HCT116 (cell line): ENCODE measurements around the gene PRMT2. TPM values are rescaled to one million over a fixed set of nuclear protein-coding genes. Genes with fewer than 3 reads are reported as not detected.

Experiments
- ATAC-seq: fragments of 200-7000 bp; cut with Tn5 transposase; 2 replicates; pipeline ENCODE4 v1.9.1; 2020; ENCODE audit warnings: mild to moderate bottlenecking, moderate library complexity
- BruUV-seq: library from RNA; stranded (reverse); fragments of 400-500 nt; replicated peaks from 2 replicates; lab custom pipeline; 2021; lab: Mats Ljungman, UMichigan
- CTCF ChIA-PET: fragments of 300-600 bp; sonication (Branson Sonifier 250); formaldehyde crosslinking; loops from one replicate; lab custom pipeline; 2021; ENCODE audit warnings: antibody characterized with exemption; lab: Charles Lee
- POLR2A ChIA-PET: fragments of 300-600, 350-600 bp; sonication (Branson Sonifier 250); formaldehyde crosslinking; loops from one replicate; lab custom pipeline; 2021; ENCODE audit warnings: antibody characterized with exemption; lab: Charles Lee
- RAD21 ChIA-PET, 2 experiments: fragments of 300-600 bp; sonication (Branson Sonifier 250); formaldehyde crosslinking; loops; one replicate each; lab custom pipeline; 2023; ENCODE audit warnings: low total read pairs in 2 of 2; ENCODE audit not compliant: uncharacterized antibody in 2 of 2, unreplicated experiment in 2 of 2, low non-redundant PET in 1 of 2; lab: Charles Lee
- DNase-seq: peaks from one replicate; pipeline ENCODE4 v3.0.0-alpha.2; 2010; ENCODE audit warnings: low read depth, low spot score
- H2AFZ ChIP-seq: fragments of 200-600 bp; shearing (Covaris generic), sonication (generic); 2 replicates; pipeline ENCODE4 v1.6.1; 2017; ENCODE audit warnings: low read depth, mixed run types, mixed read lengths, antibody characterized with exemption, low read length; ENCODE audit not compliant: poor library complexity, severe bottlenecking
- H3K27ac ChIP-seq: 2 replicates; pipeline ENCODE4 v1.5.1; 2012; ENCODE audit warnings: low read depth, low read length
- H3K27me3 ChIP-seq: fragments of 200-600 bp; sonication (generic); 2 replicates; pipeline ENCODE4 v1.6.1; 2016; ENCODE audit warnings: mixed run types, low read length, mixed read lengths; ENCODE audit not compliant: insufficient read depth
- H3K36me3 ChIP-seq, 2 experiments: fragments of 200-500 bp in 1 of 2; fragments of 200-600 bp in 1 of 2; sonication (Bioruptor generic) in 1 of 2; sonication (generic) in 1 of 2; 2 replicates each; pipeline versions ENCODE4 v1.5.1 to v1.6.1; 2014 to 2016; ENCODE audit warnings: low read length in 2 of 2, inconsistent platforms in 1 of 2, mixed read lengths in 1 of 2, mixed run types in 1 of 2; ENCODE audit not compliant: insufficient read depth in 2 of 2, control insufficient read depth in 1 of 2
- H3K4me1 ChIP-seq, 2 experiments: fragments of 200-600 bp in 1 of 2; sonication (generic) in 1 of 2; 2 replicates each; pipeline versions ENCODE4 v1.5.1 to v1.6.1; 2012 to 2017; ENCODE audit warnings: low read length in 2 of 2, inconsistent platforms in 1 of 2, mild to moderate bottlenecking in 1 of 2, mixed read lengths in 1 of 2, mixed run types in 1 of 2, moderate library complexity in 1 of 2; ENCODE audit not compliant: insufficient read depth in 2 of 2, control insufficient read depth in 1 of 2
- H3K4me2 ChIP-seq: fragments of 200-600 bp; sonication (generic); 2 replicates; pipeline ENCODE4 v1.6.1; 2017; ENCODE audit warnings: mixed run types, low read length, mixed read lengths
- H3K4me3 ChIP-seq, 2 experiments: fragments of 200-600 bp in 1 of 2; sonication (generic) in 1 of 2; replicated peaks in 1 of 2; 2 replicates each; pipeline ENCODE4 v1.5.1; 2011 to 2016; ENCODE audit warnings: low read length in 2 of 2, control low read depth in 1 of 2, low read depth in 1 of 2, mild to moderate bottlenecking in 1 of 2, mixed read lengths in 1 of 2, mixed run types in 1 of 2
- H3K79me2 ChIP-seq: fragments of 200-600 bp; sonication (generic); 2 replicates; pipeline ENCODE4 v1.6.1; 2017; ENCODE audit warnings: mild to moderate bottlenecking, mixed run types, low read length, moderate library complexity, mixed read lengths; ENCODE audit not compliant: insufficient read depth
- H3K9ac ChIP-seq: fragments of 200-600 bp; sonication (generic); 2 replicates; pipeline ENCODE4 v1.6.1; 2016; ENCODE audit warnings: low read length, mixed read lengths
- H3K9me2 ChIP-seq: fragments of 200-600 bp; sonication (generic), shearing (Covaris generic); 2 replicates; pipeline ENCODE4 v1.6.1; 2017; ENCODE audit warnings: mixed run types, mild to moderate bottlenecking, moderate library complexity; ENCODE audit not compliant: insufficient read depth
- H3K9me3 ChIP-seq, 2 experiments: fragments of 200-500 bp in 1 of 2; fragments of 200-600 bp in 1 of 2; sonication (Bioruptor generic) in 1 of 2; sonication (generic) in 1 of 2; 2 replicates each; pipeline ENCODE4 v1.6.1; 2014 to 2017; ENCODE audit warnings: low read length in 2 of 2, mixed read lengths in 2 of 2, inconsistent platforms in 1 of 2, low read depth in 1 of 2, mild to moderate bottlenecking in 1 of 2, mixed run types in 1 of 2, moderate library complexity in 1 of 2; ENCODE audit not compliant: control insufficient read depth in 1 of 2, insufficient read depth in 1 of 2
- H4K20me1 ChIP-seq: fragments of 200-600 bp; sonication (generic), shearing (Covaris generic); 2 replicates; pipeline ENCODE4 v1.6.1; 2017; ENCODE audit warnings: mixed run types, mild to moderate bottlenecking, moderate library complexity; ENCODE audit not compliant: insufficient read depth
- CBX3 ChIP-seq: IDR thresholded peaks from 2 replicates; pipeline ENCODE4 v1.6.1; 2012; ENCODE audit warnings: low read depth
- EGR1 ChIP-seq: IDR thresholded peaks from 2 replicates; pipeline ENCODE4 v1.6.1; 2012; ENCODE audit warnings: low read depth
- ELF1 ChIP-seq: IDR thresholded peaks from 2 replicates; pipeline ENCODE4 v1.6.1; 2012; ENCODE audit warnings: low read depth, borderline replicate concordance
- EZH2 ChIP-seq: fragments of 200-600 bp; sonication (generic); IDR thresholded peaks from 2 replicates; pipeline ENCODE4 v1.6.1; 2017; ENCODE audit warnings: antibody characterized with exemption, mixed run types
- MAX ChIP-seq: IDR thresholded peaks from 2 replicates; pipeline ENCODE4 v1.6.1; 2012
- POLR2A ChIP-seq: IDR thresholded peaks from 2 replicates; pipeline ENCODE4 v1.7.0; 2011; ENCODE audit warnings: borderline replicate concordance; ENCODE audit not compliant: insufficient read depth, insufficient read length; ENCODE audit errors: extremely low read depth
- POLR2AphosphoS5 ChIP-seq: IDR thresholded peaks from 2 replicates; pipeline ENCODE4 v1.6.1; 2011; ENCODE audit warnings: mild to moderate bottlenecking, low read depth, low read length, moderate library complexity
- SP1 ChIP-seq: IDR thresholded peaks from 2 replicates; pipeline ENCODE4 v1.6.1; 2012; ENCODE audit warnings: low read depth
- YY1 ChIP-seq: IDR thresholded peaks from 2 replicates; pipeline ENCODE4 v1.6.1; 2011; ENCODE audit warnings: low read length, low read depth, moderate library complexity, mild to moderate bottlenecking; ENCODE audit not compliant: insufficient replicate concordance; ENCODE audit errors: extremely low read depth
- intact Hi-C: fragments of 100-400 bp; cut with micrococcal nuclease; formaldehyde crosslinking; loops from 2 replicates; pipeline ENCODE4 v1.10.0; 2022
- total RNA-seq: library from RNA; stranded (reverse); gene quantifications from one replicate; pipeline ENCODE4 v1.2.1, GENCODE V29; 2021; ENCODE audit not compliant: unreplicated experiment
- TF ChIP-seq, protein P1 (sequence below), 3 experiments: fragments of 200-600 bp in 1 of 3; sonication (generic) in 1 of 3; IDR thresholded peaks in 2 of 3; conservative IDR thresholded peaks in 1 of 3; 2 replicates each; pipeline ENCODE4 v1.5.1; 2012 to 2017; ENCODE audit warnings: low read depth in 2 of 3, low read length in 2 of 3, antibody characterized with exemption in 1 of 3, borderline replicate concordance in 1 of 3, control low read depth in 1 of 3, mild to moderate bottlenecking in 1 of 3, mixed read lengths in 1 of 3, mixed run types in 1 of 3, moderate library complexity in 1 of 3; ENCODE audit not compliant: insufficient read depth in 1 of 3

PRMT2 gene
- total RNA-seq, 1 experiment from 2014 or later: 59.1 TPM

DNA sequence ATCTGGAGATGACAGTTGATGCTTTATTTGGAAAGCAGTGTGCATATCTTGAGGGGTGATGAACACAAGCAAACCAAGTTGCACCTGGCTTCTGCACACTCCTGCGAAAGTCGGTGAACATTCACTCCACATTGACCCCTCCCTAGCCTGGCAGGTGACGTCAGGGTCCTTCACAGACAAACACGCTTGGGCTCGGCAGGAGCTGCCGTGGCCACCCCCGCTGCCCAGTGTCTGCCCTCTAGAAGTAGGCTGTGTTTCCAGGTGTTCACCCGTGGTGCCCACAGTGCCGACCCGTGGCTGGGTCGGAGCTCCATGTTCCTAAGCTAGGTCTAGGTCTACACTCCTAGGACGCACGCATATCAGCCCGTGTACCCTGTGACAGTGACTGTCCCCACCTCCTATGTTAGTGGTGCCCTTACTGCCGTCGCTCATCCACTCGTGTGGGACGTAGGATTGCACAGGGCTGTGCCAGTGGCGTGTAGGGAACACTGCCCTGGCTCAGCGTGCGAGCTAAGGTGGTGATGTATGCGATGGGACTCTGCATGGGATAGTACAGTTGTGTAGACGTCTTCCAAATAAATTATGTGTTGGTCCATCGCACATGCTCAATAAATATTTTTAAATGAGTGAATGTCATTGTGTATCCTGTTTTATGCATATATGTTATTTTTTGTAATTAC, 29.0 kb downstream of the PRMT2 start (continued):
- no peak for TF ChIP-seq EGR1
- no peak for TF ChIP-seq EZH2
- TF ChIP-seq MAX: no peak
- TF ChIP-seq, protein P1, sequence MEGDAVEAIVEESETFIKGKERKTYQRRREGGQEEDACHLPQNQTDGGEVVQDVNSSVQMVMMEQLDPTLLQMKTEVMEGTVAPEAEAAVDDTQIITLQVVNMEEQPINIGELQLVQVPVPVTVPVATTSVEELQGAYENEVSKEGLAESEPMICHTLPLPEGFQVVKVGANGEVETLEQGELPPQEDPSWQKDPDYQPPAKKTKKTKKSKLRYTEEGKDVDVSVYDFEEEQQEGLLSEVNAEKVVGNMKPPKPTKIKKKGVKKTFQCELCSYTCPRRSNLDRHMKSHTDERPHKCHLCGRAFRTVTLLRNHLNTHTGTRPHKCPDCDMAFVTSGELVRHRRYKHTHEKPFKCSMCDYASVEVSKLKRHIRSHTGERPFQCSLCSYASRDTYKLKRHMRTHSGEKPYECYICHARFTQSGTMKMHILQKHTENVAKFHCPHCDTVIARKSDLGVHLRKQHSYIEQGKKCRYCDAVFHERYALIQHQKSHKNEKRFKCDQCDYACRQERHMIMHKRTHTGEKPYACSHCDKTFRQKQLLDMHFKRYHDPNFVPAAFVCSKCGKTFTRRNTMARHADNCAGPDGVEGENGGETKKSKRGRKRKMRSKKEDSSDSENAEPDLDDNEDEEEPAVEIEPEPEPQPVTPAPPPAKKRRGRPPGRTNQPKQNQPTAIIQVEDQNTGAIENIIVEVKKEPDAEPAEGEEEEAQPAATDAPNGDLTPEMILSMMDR (IDR thresholded peaks at IDR 0.05 in 2 of 3, conservative IDR thresholded peaks at IDR 0.05 in 1 of 3; ENCODE audit: borderline replicate concordance in 1 of 3, insufficient read depth in 1 of 3, low read depth in 2 of 3, low read length in 2 of 3): no peak
- TF ChIP-seq, all 23 proteins: peak for 0

GRCh38 chr21:46665566-46665965, 30.1 kb downstream of the PRMT2 start:
- ChIA-PET POLR2A (no interaction called here), RAD21 (interaction anchor here in 1 of 2 experiments (0.6 kb wide), 1 partner anchor 151 kb away, joined by 4 read pairs; no protein-coding TSS in a partner anchor), CTCF (no interaction called here)
- H3K9ac ChIP-seq: no peak overlapping the region
- TF ChIP-seq CBX3: no peak
- no peak for TF ChIP-seq ELF1
- TF ChIP-seq EGR1: no peak
- no peak for TF ChIP-seq YY1
- no peak for TF ChIP-seq POLR2AphosphoS5
- TF ChIP-seq POLR2A: no peak
- no peak for TF ChIP-seq SP1
- no peaks in the 10 kb centered on the region for H3K9me3 ChIP-seq
- intact Hi-C loops: no loop called here
- H3K4me2 ChIP-seq: no peak overlapping the region
- H3K9me2 ChIP-seq: no peaks in the 10 kb centered on the region
- no peak overlapping the region for H3K4me3 ChIP-seq
- H3K27me3 ChIP-seq: no peaks in the 10 kb centered on the region
- no TSS peak for BruUV-seq
- DNase-seq: no peak
- H3K79me2 ChIP-seq: no peaks in the 10 kb centered on the region
- no peaks in the 10 kb centered on the region for H4K20me1 ChIP-seq
- H3K36me3 ChIP-seq: no peaks in the 10 kb centered on the region; a peak in 1 of 4 replicates
- no peak overlapping the region for H2AFZ ChIP-seq
- no peak for ATAC-seq
- no peak overlapping the region for H3K27ac ChIP-seq
- H3K4me1 ChIP-seq: peaks cover 0 to 4% of the 10 kb centered on the region in 2 experiments; a peak in 1 of 4 replicates
